Measurements from ENCODE around the gene GFRA4.
A peak's percentile ranks its signal among the peaks of the same experiment; 100 is the strongest.

Gene GFRA4

DNA sequence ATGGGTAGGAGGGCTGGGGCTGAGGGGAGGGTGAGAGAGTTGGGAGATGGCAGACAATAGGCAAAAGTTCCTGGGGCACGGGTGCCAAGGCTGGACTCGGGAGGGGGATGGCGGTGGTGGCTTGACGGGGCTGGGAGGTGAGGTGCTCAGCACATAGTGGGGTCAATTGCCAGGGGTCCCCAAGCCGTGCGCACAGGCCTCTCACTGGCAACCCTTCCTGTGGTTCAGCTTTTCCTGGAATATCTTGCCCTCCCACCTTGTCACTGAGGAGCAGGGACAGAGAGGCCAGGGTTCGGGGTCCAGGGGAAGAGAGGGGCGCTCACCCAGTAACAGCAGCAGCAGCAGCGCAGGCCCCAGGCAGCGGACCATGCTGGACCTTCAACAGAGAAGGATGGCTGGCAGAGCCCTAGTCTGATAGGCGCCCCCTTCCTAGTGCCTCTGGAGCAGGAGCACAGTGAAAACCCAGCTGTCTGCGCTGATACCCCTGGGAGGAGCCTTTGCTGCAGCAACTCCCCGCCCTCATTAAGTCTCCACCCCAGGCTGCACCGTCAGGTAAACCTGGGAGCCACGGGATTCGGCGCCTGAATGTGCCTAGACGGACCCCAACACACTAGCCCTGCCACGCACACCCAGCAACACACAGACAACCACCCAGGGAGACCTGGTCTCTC, at the start of gene GFRA4:
Gene GFRA4 (minus strand): TSS at position 369 of the 671 bp plus-strand sequence. CDS start 0 bp downstream, at position 369.
- DNase-seq (ENCODE audit: low spot score): no peak

DNA sequence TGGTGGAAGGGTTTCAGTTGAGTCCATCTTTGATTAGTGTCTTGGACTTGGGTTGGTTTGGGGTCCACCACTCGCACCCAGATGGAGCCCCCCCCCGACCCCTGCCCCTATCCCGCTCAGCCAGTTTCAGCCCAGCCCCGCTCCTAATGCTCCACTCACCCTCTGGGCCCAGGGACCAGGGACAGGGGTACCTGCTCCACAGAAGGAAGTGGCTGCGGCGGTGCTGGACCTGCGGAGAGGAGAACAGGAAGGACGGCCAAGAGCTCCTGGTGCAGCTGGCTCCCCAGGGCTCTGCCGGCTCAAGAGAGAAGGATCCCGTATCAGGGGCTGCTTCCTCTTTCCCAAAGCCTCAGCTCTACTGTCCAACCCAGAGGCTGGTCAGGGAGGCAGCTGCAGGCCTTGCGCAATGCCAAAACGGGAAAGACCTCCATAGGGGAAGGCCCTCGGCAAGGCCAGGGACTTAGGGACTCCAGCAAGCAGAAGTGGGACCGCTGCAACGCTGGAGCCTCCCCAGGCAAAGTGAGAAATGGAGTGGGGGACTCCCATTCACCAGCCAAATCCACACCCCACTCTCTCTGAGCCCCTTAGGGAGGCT, 49.2 kb upstream of the GFRA4 start, which contains the start of gene SIGLEC1:
Gene SIGLEC1 (minus strand): TSS at position 322 of the 595 bp plus-strand sequence. CDS start 5,472 bp downstream, outside the sequence.
- DNase-seq (ENCODE audit: low spot score): no peak

DNA sequence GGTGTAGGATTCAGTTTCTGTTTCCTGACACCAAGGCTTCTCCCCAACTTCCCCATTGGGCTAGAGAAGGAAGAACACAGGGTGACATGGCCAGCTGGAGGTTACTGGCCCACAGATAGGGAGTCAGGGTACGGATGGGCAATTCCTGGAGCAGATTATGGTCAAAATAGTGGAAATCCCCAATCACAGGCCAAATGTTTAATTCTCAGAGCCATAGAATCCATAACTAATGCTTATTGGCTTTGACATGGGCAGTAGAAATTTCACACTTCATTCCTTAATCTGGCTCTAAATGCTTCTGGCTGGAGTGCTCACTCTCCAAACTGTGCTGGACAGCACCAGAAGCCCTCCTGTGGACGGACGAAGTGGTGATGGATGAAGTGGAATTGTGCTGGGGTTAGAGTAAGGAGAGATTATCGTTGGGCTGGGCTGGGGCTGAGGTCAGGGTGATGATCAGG, 48.3 kb upstream of the GFRA4 start:
- DNase-seq (ENCODE audit: low spot score): no peak

DNA sequence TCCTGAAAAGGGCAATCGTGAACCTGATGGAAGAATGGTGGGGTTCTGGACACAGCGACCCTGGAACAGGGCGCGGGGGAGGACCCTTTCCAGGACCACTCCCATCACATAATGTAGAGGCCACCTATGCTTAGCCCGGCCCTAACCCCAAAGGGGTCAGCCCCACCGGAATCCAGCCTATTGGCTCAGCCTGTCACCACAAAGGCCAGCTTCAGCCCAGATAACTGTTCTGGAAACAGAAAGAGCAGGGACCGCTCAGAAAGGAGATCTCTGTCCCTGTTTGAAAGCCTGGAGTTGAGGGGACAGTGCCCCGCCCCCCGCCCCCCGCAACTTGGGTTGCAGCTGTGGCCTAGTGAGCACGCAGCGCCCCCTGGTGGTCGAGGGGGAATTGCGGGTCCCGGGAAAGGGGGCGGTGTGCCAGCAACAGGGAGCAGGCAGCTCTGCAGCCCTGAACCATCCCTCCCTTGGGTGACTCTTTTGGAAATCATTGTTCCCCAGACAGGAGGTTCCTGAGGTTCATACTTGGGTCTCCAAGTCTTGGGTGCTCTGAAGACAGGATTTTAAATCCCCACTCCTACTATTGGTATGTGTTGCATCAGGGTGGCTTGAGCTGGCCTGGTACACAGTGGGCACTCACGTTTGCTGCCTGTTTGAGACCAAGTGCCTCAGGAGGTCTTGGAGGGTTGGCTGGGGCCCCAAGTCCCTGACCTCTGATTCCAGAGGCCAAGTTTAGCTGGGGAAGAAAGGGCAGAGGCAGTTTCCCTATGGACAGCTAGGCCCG, 47.7 kb upstream of the GFRA4 start:
- DNase-seq (ENCODE audit: low spot score): peak; percentile 88

DNA sequence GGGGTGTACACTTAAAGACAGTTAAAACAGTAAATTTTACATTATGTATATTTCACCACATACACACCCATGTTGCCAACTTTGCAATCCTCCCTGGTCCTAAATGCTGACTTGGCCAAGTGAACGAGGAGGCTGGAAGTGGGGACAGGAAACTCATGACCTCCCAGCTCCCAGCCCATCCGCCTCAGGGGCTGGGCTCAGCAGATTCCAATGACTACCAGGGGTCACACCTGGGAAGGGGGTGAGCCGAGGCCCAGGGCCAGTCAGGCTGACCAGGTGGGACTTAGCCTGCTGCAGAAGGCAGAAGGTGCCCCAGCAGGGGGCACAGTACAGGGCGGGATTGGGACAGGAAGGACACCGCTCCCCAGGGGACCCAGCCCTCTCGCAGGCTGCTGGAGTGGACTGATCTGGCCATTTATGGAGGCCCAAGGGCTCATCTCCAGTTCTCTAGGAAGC, 46.8 kb upstream of the GFRA4 start:
- no peak for DNase-seq (ENCODE audit: low spot score)

DNA sequence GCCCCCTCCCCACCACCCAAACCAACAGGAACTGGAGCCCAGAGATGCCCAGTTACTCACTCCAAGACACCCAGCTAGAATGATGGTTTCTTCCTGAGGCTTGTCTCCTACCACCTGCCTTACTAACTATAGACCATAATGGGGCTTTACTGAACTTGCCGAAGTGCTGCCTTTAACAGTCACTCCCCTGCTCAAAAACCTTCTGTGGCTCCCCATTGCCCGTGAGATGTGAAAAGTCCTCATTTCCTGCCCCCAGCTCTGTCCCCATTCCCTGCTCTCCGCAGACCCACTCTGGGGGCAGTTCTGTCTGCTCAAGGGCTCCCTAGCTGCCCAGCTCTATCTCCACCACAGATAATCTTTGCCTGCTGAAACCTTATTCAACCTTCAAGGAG, 44.3 kb upstream of the GFRA4 start:
- DNase-seq (ENCODE audit: low spot score): no peak

DNA sequence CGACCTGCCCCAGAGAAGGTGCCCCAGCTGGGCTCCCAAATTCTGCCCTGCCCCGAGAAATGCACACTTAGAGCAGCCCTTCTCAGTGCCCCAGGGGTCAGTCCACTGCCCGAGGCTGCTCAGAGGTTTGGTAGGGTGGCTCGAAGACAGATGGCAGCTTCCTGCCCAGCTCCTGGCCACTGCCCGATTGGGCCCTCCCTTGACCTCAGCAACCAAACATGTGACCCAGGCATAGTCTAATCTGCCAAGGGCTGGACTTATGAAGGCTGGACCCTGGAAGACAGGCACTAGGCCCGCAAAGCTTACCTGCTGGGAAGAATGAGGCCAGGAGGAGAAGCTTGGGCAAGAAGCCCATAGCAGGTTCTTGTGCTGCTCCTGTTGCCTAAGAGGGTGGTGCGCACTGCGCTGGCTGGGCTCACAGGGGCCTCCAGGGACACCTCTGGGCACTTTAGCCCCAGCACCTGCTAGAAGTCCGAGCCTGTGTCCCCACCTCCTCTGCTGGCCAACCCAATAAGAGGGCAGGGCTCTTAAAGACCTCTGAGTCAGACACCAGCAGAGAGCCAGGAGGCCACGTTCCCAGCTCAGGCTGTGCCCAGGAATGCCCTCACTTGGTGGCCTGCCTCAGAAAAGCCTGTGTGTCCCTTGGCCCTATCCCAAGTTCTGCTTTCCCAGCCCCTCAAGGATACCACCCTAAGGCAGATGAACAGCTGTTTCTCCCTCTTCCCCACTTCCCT, 43.7 kb upstream of the GFRA4 start:
- DNase-seq (ENCODE audit: low spot score): no peak

DNA sequence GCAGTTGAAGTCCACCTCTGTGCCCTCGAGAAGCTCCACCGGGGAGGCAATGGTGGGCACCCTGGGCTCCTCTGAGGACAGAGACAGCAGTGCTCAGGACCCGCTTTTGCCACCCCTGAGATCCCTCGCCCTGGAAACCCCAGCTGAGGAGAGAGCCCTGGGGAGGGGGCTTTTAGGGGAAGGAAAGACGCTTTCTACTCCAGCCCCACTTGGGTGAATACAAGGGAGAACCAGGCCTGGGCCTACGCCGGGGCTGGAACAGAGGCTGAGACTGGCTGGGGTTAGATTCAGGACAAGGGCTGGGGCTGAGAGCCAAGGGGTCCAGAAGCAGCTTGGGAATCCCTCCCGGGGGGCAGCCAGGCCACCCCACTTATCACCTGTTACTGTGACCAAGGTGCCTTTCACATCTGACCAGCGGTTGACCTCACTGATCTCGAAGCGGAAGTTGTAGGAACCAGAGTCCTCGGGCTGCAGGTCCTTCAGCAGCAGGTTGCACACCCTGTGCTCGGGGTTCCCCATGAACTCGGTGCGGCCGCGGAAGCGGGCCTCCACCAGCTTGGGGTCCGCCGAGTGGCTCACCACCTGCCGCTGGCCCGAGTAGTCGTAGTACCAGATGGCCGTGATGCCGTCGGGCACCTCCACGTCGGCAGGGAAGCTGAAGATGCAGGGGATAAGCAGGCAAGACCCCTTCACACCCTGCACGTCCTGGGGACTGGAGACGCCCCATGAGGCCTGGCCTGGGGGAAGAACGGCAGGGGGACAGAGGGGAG, 43.0 kb upstream of the GFRA4 start:
- DNase-seq (ENCODE audit: low spot score): no peak

DNA sequence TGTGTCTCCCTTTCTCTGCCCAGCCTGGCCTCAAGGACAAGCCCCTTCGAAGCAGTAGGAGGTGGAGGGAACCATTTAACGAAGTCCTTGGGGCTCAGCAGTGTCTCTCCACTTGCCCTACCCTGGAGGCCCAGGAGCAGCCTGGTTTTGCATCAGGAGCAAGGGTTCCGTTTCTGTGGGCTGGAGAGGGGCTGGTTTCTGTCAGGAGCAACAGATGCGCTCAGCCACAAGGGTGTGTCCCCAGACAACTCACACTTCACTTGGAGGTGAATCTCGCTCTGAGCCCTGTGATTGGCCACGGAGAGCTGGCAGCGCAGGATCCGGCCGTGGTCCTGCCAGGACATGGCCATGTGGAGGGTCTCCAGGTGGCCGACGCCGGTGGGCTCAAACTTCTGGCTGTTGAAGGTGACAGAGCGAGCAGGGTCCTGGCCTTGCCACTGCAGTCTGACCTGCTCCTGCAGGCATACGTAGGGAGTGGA, 42.3 kb upstream of the GFRA4 start:
- DNase-seq (ENCODE audit: low spot score): no peak

DNA sequence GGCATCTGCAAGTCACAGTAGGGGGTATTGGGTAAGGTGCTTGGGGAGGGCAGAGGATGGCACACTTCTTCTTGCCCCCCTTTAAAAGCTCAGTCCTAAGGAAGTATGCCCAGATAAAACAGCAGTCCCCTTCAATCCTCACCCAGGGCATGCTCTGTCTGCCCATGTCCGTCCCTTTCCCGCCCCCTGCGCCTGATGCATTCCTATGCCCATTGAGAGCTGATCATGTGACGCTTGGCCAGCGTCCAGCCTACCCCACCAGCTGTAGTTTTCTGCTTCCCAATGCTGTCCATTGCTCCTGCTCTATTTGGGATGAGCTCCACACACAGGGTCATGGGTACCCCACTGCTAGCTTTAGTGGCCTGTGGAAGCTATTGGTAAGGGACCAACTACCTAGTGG, 40.9 kb upstream of the GFRA4 start:
- DNase-seq (ENCODE audit: low spot score): no peak

DNA sequence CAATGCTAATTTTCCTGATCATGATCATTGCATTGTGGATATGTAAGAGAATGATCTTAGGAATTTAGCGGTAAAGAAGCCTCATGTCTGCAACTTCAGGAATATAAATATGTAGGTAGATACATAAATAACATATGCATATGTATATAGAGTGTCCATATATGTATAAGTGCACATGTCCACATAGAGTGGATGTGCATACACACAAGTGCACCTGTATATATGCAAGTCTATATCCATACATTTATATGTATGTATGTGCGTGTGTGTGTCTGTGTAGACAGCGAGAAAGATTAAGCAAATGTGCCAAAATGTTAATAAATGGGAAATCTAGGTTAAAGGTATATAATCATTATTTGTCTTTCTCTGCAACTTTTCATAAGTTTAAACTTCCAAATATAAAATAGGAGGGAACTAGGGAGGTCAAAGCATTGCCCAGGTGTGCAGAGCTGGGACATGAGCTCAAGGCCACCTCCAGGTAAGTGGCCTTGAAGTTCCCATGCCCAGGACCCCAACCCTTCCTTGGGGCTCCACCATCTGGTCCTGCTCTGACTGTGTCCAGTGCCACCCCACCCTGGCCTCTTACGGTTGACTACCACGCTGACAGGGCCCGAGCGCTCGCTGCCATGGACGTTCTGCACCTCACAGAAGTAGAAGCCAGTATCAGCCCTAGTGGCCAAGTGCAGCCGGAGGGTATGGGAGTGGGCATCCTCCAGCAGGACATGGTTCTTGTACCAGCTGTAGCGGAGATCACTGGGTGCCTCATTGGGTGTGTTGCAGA, 39.6 kb upstream of the GFRA4 start:
- no peak for DNase-seq (ENCODE audit: low spot score)

DNA sequence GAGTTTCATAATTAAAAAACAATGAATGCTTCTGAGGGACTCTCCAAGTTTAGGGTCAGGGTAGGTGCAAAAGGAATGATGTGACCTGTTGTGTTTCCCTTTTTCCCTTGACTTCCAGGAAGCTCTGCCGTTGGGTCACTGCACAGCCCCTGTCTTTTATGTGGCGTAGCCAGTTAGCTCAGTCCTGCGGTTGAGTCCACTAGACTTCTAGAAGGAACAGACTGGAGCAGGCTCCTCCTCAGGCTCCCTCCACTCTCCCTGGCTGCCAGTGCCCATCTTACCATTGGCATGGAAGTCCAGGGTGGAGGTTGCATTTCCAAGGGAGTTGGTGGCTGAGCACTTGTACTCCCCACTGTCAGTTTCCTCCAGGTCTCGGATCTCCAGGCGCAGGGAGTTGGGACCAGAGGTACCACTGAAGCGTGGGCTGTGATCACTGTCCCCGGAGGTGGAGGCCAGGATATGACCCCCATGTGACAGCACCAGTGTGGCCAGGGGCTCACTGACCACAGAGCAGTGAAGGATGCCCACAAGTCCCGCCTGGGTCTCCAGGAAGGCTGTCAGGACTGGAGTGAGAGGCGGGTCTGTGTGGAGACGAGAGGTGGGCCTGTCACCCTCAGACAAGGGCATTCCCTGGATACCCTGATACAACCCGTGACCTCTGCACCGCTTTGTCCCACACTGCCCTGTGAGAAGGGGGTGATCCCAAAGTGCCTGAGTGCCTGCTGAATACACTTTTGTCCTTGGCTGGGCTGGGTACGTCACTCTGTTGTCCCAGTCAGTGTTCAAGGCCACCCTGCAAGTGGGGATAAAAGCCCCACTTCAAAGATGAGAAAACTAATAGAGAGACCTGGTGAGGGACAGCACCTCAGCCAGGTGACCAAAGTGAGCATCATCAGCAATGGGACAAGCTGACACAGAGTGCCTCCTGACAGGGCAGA, 38.1 kb upstream of the GFRA4 start:
- no peak for DNase-seq (ENCODE audit: low spot score)

DNA sequence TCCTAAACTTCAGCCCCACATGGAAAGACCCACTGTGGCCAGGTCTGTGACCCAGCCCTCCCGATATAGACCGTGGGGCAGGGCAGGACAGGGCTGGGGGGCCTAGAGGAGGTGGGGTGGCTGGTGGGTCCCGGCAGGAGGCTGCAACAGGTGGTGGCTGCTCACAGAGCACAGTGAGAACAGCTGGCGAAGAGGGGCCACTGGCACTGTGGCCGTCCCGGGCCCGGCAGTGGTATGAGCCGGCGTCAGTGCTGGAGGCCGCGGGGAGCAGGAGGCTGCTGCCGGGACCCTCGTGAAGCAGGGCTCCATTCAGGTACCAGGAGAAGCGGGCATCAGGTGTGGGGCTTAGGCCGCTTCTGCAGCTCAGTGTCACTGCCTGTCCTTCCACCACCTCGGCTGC, 35.8 kb upstream of the GFRA4 start:
- DNase-seq (ENCODE audit: low spot score): no peak

GRCh38 chr20:3698591-3699001, 35.4 kb upstream of the GFRA4 start:
- no peak for DNase-seq (ENCODE audit: low spot score)

- no peak for DNase-seq (ENCODE audit: low spot score)
Measured at GRCh38 chr20:3697588-3698305, 34.5 kb upstream of the GFRA4 start.

- no peak for DNase-seq (ENCODE audit: low spot score)
Measured at GRCh38 chr20:3696745-3697587, 33.8 kb upstream of the GFRA4 start.

DNA sequence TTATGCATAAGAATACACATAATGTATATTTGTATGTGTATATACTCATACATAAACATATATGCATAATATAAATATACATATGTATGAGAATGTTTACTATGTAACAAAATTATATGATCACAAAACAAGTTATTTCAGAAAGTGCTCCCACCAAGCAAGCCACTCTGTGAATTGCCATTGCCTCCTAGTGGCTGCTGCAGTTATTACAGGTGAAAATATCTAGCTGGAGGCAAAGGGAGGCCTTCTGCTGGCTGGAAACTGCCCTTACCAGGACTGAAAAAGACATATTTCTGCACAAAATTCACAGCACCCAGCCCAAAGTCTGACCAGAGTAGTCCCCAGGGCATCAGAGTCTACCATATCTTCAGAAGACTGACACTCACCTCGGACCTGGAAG, 33.0 kb upstream of the GFRA4 start:
- no peak for DNase-seq (ENCODE audit: low spot score)

- DNase-seq (ENCODE audit: low spot score): no peak
Measured at GRCh38 chr20:3694864-3695263, 31.7 kb upstream of the GFRA4 start.
